Caco-2 (cell line): ENCODE data around the gene TDRD9. TPM values are rescaled to one million over a fixed set of nuclear protein-coding genes. Genes with fewer than 3 reads are reported as not detected.

Experiments used
- BruUV-seq: library from RNA; stranded (reverse); fragments of 400-500 nt; replicated peaks from 2 replicates; lab custom pipeline; 2021; lab: Mats Ljungman, UMichigan
- CTCF ChIA-PET: fragments of 300-600 bp; sonication (Branson Sonifier 250); formaldehyde crosslinking; loops from one replicate; lab custom pipeline; 2022; ENCODE audit warnings: antibody characterized with exemption; lab: Charles Lee
- POLR2A ChIA-PET: fragments of 300-600 bp; sonication (Branson Sonifier 250); formaldehyde crosslinking; loops from one replicate; lab custom pipeline; 2022; ENCODE audit warnings: antibody characterized with exemption; lab: Charles Lee
- DNase-seq, 2 experiments: peaks; one replicate each; pipeline versions ENCODE4 v3.0.0 to v3.0.0-alpha.2; 2020 to 2022
- H3K27me3 ChIP-seq: replicated peaks from 2 replicates; pipeline ENCODE4 v1.6.0; 2011; ENCODE audit warnings: low read length; ENCODE audit not compliant: control insufficient read depth, insufficient read depth
- H3K36me3 ChIP-seq: 2 replicates; pipeline ENCODE4 v1.5.1; 2011; ENCODE audit warnings: low read length; ENCODE audit not compliant: control insufficient read depth, insufficient read depth
- H3K4me1 ChIP-seq: fragments of 250-450 bp; sonication (Bioruptor Pico); 2 replicates; pipeline ENCODE4 v1.5.1; 2020; ENCODE audit warnings: mild to moderate bottlenecking
- H3K4me3 ChIP-seq: 2 replicates; pipeline ENCODE4 v1.5.1; 2011; ENCODE audit warnings: low read depth, mild to moderate bottlenecking, control low read depth, low read length
- H3K9me3 ChIP-seq: fragments of 250-450 bp; sonication (Bioruptor Pico); 2 replicates; pipeline ENCODE4 v1.5.1; 2020; ENCODE audit warnings: mild to moderate bottlenecking, moderate library complexity
- H3K27ac Mint-ChIP-seq: one replicate; pipeline ENCODE4 v1.8.0; 2022; ENCODE audit warnings: mixed read lengths; ENCODE audit not compliant: unreplicated experiment
- H3K27me3 Mint-ChIP-seq: one replicate; pipeline ENCODE4 v1.8.0; 2022; ENCODE audit warnings: mixed read lengths; ENCODE audit not compliant: insufficient read depth, unreplicated experiment
- H3K36me3 Mint-ChIP-seq: one replicate; pipeline ENCODE4 v1.8.0; 2022; ENCODE audit warnings: mild to moderate bottlenecking, mixed read lengths; ENCODE audit not compliant: insufficient read depth, unreplicated experiment
- H3K4me1 Mint-ChIP-seq: one replicate; pipeline ENCODE4 v1.8.0; 2022; ENCODE audit warnings: low read depth, mixed read lengths; ENCODE audit not compliant: unreplicated experiment
- H3K4me3 Mint-ChIP-seq: one replicate; pipeline ENCODE4 v1.8.0; 2022; ENCODE audit warnings: mild to moderate bottlenecking, moderate library complexity, mixed read lengths; ENCODE audit not compliant: unreplicated experiment
- H3K9me3 Mint-ChIP-seq: one replicate; pipeline ENCODE4 v1.8.0; 2022; ENCODE audit warnings: mixed read lengths; ENCODE audit not compliant: unreplicated experiment
- CTCF ChIP-seq, 2 experiments: fragments of 200-600 bp in 1 of 2; IDR thresholded peaks; 1 replicate in 1 of 2; 2 replicates in 1 of 2; pipeline versions ENCODE4 v1.5.1 to v1.8.0; 2011 to 2022; ENCODE audit warnings: antibody characterized with exemption in 1 of 2, control low read depth in 1 of 2, inconsistent platforms in 1 of 2, low read depth in 1 of 2, low read length in 1 of 2, mild to moderate bottlenecking in 1 of 2, moderate library complexity in 1 of 2; ENCODE audit not compliant: insufficient read depth in 1 of 2, severe bottlenecking in 1 of 2, unreplicated experiment in 1 of 2
- intact Hi-C: fragments of 100-400 bp; cut with micrococcal nuclease; formaldehyde crosslinking; loops from one replicate; pipeline ENCODE4 v1.10.0; 2022; ENCODE audit not compliant: unreplicated experiment
- total RNA-seq: library from RNA; stranded (reverse); gene quantifications from 2 replicates; pipeline ENCODE4 v1.2.3, GENCODE V29; 2022

The TDRD9 gene
- total RNA-seq, 1 experiment from 2014 or later = not detected

GRCh38 chr14:103989964-103990363, 61.7 kb downstream of the TDRD9 start:
- CTCF ChIA-PET = no interaction called here
- H3K27me3 ChIP-seq = no peaks in the 10 kb centered on the region
- no peaks in the 10 kb centered on the region for H3K36me3 Mint-ChIP-seq
- no peak overlapping the region for H3K4me3 ChIP-seq
- H3K9me3 Mint-ChIP-seq = peaks cover 11% of the 10 kb centered on the region
- H3K36me3 ChIP-seq = no peaks in the 10 kb centered on the region
- H3K27me3 Mint-ChIP-seq = peaks cover 7% of the 10 kb centered on the region
- no peak for DNase-seq
- intact Hi-C loops = no loop called here
- H3K27ac Mint-ChIP-seq = no peak overlapping the region
- no peak for TF ChIP-seq CTCF (IDR thresholded peaks at IDR 0.05; ENCODE audit: insufficient read depth in 1 of 2, low read depth in 1 of 2, low read length in 1 of 2, severe bottlenecking in 1 of 2, unreplicated experiment in 1 of 2)
- H3K4me1 ChIP-seq = no peaks in the 10 kb centered on the region
- no TSS peak for BruUV-seq
- no peaks in the 10 kb centered on the region for H3K9me3 ChIP-seq
- no peak overlapping the region for H3K4me3 Mint-ChIP-seq
- no peaks in the 10 kb centered on the region for H3K4me1 Mint-ChIP-seq
- POLR2A ChIA-PET = no interaction called here

- CTCF ChIA-PET = no interaction called here
- BruUV-seq = no TSS peak
- Mint-ChIP-seq H3K4me1 (no peaks in the 10 kb centered on the region), H3K9me3 (no peaks in the 10 kb centered on the region), H3K36me3 (no peaks in the 10 kb centered on the region), H3K27me3 (peaks cover 2% of the 10 kb centered on the region), H3K27ac (no peak overlapping the region), H3K4me3 (no peak overlapping the region)
- Histone ChIP-seq H3K4me3 (no peak overlapping the region), H3K27me3 (no peaks in the 10 kb centered on the region), H3K36me3 (no peaks in the 10 kb centered on the region), H3K4me1 (no peaks in the 10 kb centered on the region), H3K9me3 (no peaks in the 10 kb centered on the region)
- no peak for DNase-seq
- POLR2A ChIA-PET = interaction anchor here (0.6 kb wide), 1 partner anchor 206 kb away, joined by 3 read pairs; no protein-coding TSS in a partner anchor
- intact Hi-C loops = no loop called here
- TF ChIP-seq CTCF (IDR thresholded peaks at IDR 0.05; ENCODE audit: insufficient read depth in 1 of 2, low read depth in 1 of 2, low read length in 1 of 2, severe bottlenecking in 1 of 2, unreplicated experiment in 1 of 2) = no peak
Observed at GRCh38 chr14:103994535-103995184, 66.4 kb downstream of the TDRD9 start.

- no peaks in the 10 kb centered on the region for H3K9me3 ChIP-seq
- H3K4me1 ChIP-seq = no peaks in the 10 kb centered on the region
- Mint-ChIP-seq H3K27me3 (peaks cover under 1% of the 10 kb centered on the region), H3K4me3 (no peak overlapping the region), H3K36me3 (no peaks in the 10 kb centered on the region), H3K27ac (no peak overlapping the region), H3K9me3 (no peaks in the 10 kb centered on the region), H3K4me1 (no peaks in the 10 kb centered on the region)
- no peak overlapping the region for H3K4me3 ChIP-seq
- no peak for DNase-seq
- TF ChIP-seq CTCF (IDR thresholded peaks at IDR 0.05; ENCODE audit: insufficient read depth in 1 of 2, low read depth in 1 of 2, low read length in 1 of 2, severe bottlenecking in 1 of 2, unreplicated experiment in 1 of 2) = no peak
- no peaks in the 10 kb centered on the region for H3K36me3 ChIP-seq
- BruUV-seq = no TSS peak
- CTCF ChIA-PET = no interaction called here
- POLR2A ChIA-PET = no interaction called here
- no peaks in the 10 kb centered on the region for H3K27me3 ChIP-seq
- intact Hi-C loops = no loop called here
Observed at GRCh38 chr14:103995876-103996275, 67.6 kb downstream of the TDRD9 start.
